Measurements from ENCODE around the gene CCN5. TPM values are rescaled to one million over a fixed set of nuclear protein-coding genes. Genes with fewer than 3 reads are reported as not detected.
A peak's percentile ranks its signal among the peaks of the same experiment; 100 is the strongest.

Gene CCN5
- total RNA-seq, 2 experiments from 2014 or later, result not detected

GRCh38 chr20:44747166-44748004, 32.2 kb downstream of the CCN5 start:
- no peak overlapping the region for H3K27ac Mint-ChIP-seq
- H3K4me1 Mint-ChIP-seq, result peaks cover 10% of the 10 kb centered on the region
- H3K4me3 Mint-ChIP-seq, result no peak overlapping the region
- DNase-seq, result peak; percentile 62
- H3K36me3 Mint-ChIP-seq (ENCODE audit: low read depth), result no peaks in the 10 kb centered on the region
- no peaks in the 10 kb centered on the region for H3K9me3 Mint-ChIP-seq
- ChIA-PET POLR2A (no interaction called here), CTCF (interaction anchor here (0.7 to 3.2 kb wide), 9 partner anchors 10 to 1239 kb away, joined by 3 to 28 read pairs (median 4); no protein-coding TSS in a partner anchor)
- H3K27me3 Mint-ChIP-seq, result peaks cover 28% of the 10 kb centered on the region

GRCh38 chr20:44748005-44748370, 32.8 kb downstream of the CCN5 start:
- ChIA-PET POLR2A (no interaction called here), CTCF (interaction anchor here (0.7 to 3.2 kb wide), 9 partner anchors 9 to 1239 kb away, joined by 3 to 28 read pairs (median 4); no protein-coding TSS in a partner anchor)
- Mint-ChIP-seq H3K4me3 (no peak overlapping the region), H3K9me3 (no peaks in the 10 kb centered on the region), H3K36me3 (ENCODE audit: low read depth) (no peaks in the 10 kb centered on the region), H3K4me1 (peaks cover 10% of the 10 kb centered on the region), H3K27ac (no peak overlapping the region), H3K27me3 (peaks cover 26% of the 10 kb centered on the region)
- DNase-seq, result no peak

- H3K4me3 Mint-ChIP-seq, result no peak overlapping the region
- peaks cover 16% of the 10 kb centered on the region for H3K27me3 Mint-ChIP-seq
- CTCF ChIA-PET, result interaction anchor here (1.0 to 1.4 kb wide), 4 partner anchors 9 to 544 kb away, joined by 3 to 5 read pairs (median 4); no protein-coding TSS in a partner anchor
- H3K9me3 Mint-ChIP-seq, result no peaks in the 10 kb centered on the region
- POLR2A ChIA-PET, result no interaction called here
- H3K4me1 Mint-ChIP-seq, result peaks cover 9% of the 10 kb centered on the region
- DNase-seq, result no peak
- H3K36me3 Mint-ChIP-seq (ENCODE audit: low read depth), result no peaks in the 10 kb centered on the region
- H3K27ac Mint-ChIP-seq, result no peak overlapping the region
Observed at GRCh38 chr20:44750081-44750805, 35.1 kb downstream of the CCN5 start.

- Mint-ChIP-seq H3K27me3 (peaks cover 8% of the 10 kb centered on the region), H3K36me3 (ENCODE audit: low read depth) (no peaks in the 10 kb centered on the region), H3K4me1 (peaks cover 2% of the 10 kb centered on the region), H3K9me3 (no peaks in the 10 kb centered on the region), H3K27ac (no peak overlapping the region), H3K4me3 (no peak overlapping the region)
- POLR2A ChIA-PET, result no interaction called here
- no peak for DNase-seq
- CTCF ChIA-PET, result interaction anchor here (0.5 kb wide), 1 partner anchor 67 kb away, joined by 4 read pairs; no protein-coding TSS in a partner anchor
Observed at GRCh38 chr20:44752099-44752931, 37.1 kb downstream of the CCN5 start.

- H3K4me1 Mint-ChIP-seq, result no peaks in the 10 kb centered on the region
- CTCF ChIA-PET, result no interaction called here
Observed at GRCh38 chr20:44754554-44754953, 39.4 kb downstream of the CCN5 start.

GRCh38 chr20:44756011-44756688, 41.0 kb downstream of the CCN5 start:
- no peaks in the 10 kb centered on the region for H3K36me3 Mint-ChIP-seq (ENCODE audit: low read depth)
- H3K4me1 Mint-ChIP-seq, result no peaks in the 10 kb centered on the region
- H3K27ac Mint-ChIP-seq, result no peak overlapping the region
- no peak overlapping the region for H3K4me3 Mint-ChIP-seq
- no peaks in the 10 kb centered on the region for H3K9me3 Mint-ChIP-seq
- CTCF ChIA-PET, result no interaction called here
- DNase-seq, result no peak
- POLR2A ChIA-PET, result no interaction called here
- H3K27me3 Mint-ChIP-seq, result peaks cover 7% of the 10 kb centered on the region

More at GRCh38 chr20:44754554-44754953, 39.4 kb downstream of the CCN5 start:
- POLR2A ChIA-PET, result no interaction called here
- Mint-ChIP-seq H3K36me3 (ENCODE audit: low read depth) (no peaks in the 10 kb centered on the region), H3K27ac (no peak overlapping the region), H3K9me3 (no peaks in the 10 kb centered on the region), H3K4me3 (no peak overlapping the region), H3K27me3 (peaks cover 3% of the 10 kb centered on the region)
- no peak for DNase-seq

GRCh38 chr20:44756956-44757355, 41.8 kb downstream of the CCN5 start:
- POLR2A ChIA-PET, result no interaction called here
- CTCF ChIA-PET, result interaction anchor here (0.9 kb wide), 1 partner anchor 9 kb away, joined by 3 read pairs; no protein-coding TSS in a partner anchor
- Mint-ChIP-seq H3K36me3 (ENCODE audit: low read depth) (no peaks in the 10 kb centered on the region), H3K27me3 (peaks cover 7% of the 10 kb centered on the region), H3K9me3 (no peaks in the 10 kb centered on the region), H3K4me1 (no peaks in the 10 kb centered on the region), H3K27ac (no peak overlapping the region), H3K4me3 (no peak overlapping the region)
- no peak for DNase-seq

- Mint-ChIP-seq H3K36me3 (ENCODE audit: low read depth) (no peaks in the 10 kb centered on the region), H3K27ac (no peak overlapping the region), H3K27me3 (peaks cover 7% of the 10 kb centered on the region), H3K4me3 (no peak overlapping the region), H3K9me3 (no peaks in the 10 kb centered on the region), H3K4me1 (no peaks in the 10 kb centered on the region)
- ChIA-PET POLR2A (no interaction called here), CTCF (interaction anchor here (1.3 to 1.5 kb wide), 3 partner anchors 8 to 26 kb away, joined by 3 to 5 read pairs (median 4); no protein-coding TSS in a partner anchor)
- DNase-seq, result no peak
Observed at GRCh38 chr20:44758247-44759101, 43.3 kb downstream of the CCN5 start.

GRCh38 chr20:44759595-44759994, 44.4 kb downstream of the CCN5 start:
- H3K27ac Mint-ChIP-seq, result no peak overlapping the region
- CTCF ChIA-PET, result interaction anchor here (1.5 kb wide), 1 partner anchor 9 kb away, joined by 5 read pairs; no protein-coding TSS in a partner anchor

GRCh38 chr20:44761423-44761822, 46.3 kb downstream of the CCN5 start:
- CTCF ChIA-PET, result no interaction called here
- POLR2A ChIA-PET, result no interaction called here
- no peaks in the 10 kb centered on the region for H3K36me3 Mint-ChIP-seq (ENCODE audit: low read depth)

More at GRCh38 chr20:44759595-44759994, 44.4 kb downstream of the CCN5 start:
- no peaks in the 10 kb centered on the region for H3K36me3 Mint-ChIP-seq (ENCODE audit: low read depth)
- peaks cover 12% of the 10 kb centered on the region for H3K27me3 Mint-ChIP-seq
- no peak for DNase-seq
- no peaks in the 10 kb centered on the region for H3K4me1 Mint-ChIP-seq
- no peaks in the 10 kb centered on the region for H3K9me3 Mint-ChIP-seq
- POLR2A ChIA-PET, result no interaction called here
- H3K4me3 Mint-ChIP-seq, result no peak overlapping the region

GRCh38 chr20:44762466-44763140, 47.4 kb downstream of the CCN5 start:
- Mint-ChIP-seq H3K27ac (no peak overlapping the region), H3K27me3 (peaks cover 20% of the 10 kb centered on the region), H3K36me3 (ENCODE audit: low read depth) (no peaks in the 10 kb centered on the region), H3K4me1 (no peaks in the 10 kb centered on the region), H3K4me3 (no peak overlapping the region), H3K9me3 (no peaks in the 10 kb centered on the region)
- DNase-seq, result no peak
- CTCF ChIA-PET, result no interaction called here
- POLR2A ChIA-PET, result no interaction called here

More at GRCh38 chr20:44761423-44761822, 46.3 kb downstream of the CCN5 start:
- Mint-ChIP-seq H3K27me3 (peaks cover 20% of the 10 kb centered on the region), H3K4me3 (no peak overlapping the region), H3K27ac (no peak overlapping the region), H3K9me3 (no peaks in the 10 kb centered on the region), H3K4me1 (no peaks in the 10 kb centered on the region)
- no peak for DNase-seq

All from activated CD4-positive, alpha-beta memory T cell treated with anti-CD3 and anti-CD28 coated beads, Interleukin-2, amount 10 ng/mL, durations not matched to agents 7 days and 5 days (primary cell).